ENCODE data around the gene CARS2. TPM values are rescaled to one million over a fixed set of nuclear protein-coding genes. Genes with fewer than 3 reads are reported as not detected.

CARS2 gene
- total RNA-seq, 4 donors from 2014 or later: 32.9 to 56.9 (median 40.2) TPM

- WGBS: 71% methylated on average over 19 of the region's 19 CpGs
- Histone ChIP-seq H3K4me3 (no peak overlapping the region), H3K27ac (replicated peaks in 1 of 4) (peak overlapping the region; percentile 29 to 69 (median 50)), H3K36me3 (peaks cover 5 to 65% (median 53%) of the 10 kb centered on the region in 4 donors), H3K27me3 (no peaks in the 10 kb centered on the region), H3K4me1 (peaks cover 23 to 65% (median 57%) of the 10 kb centered on the region in 4 donors), H3K9me3 (no peaks in the 10 kb centered on the region)
- TF ChIP-seq EP300 (IDR thresholded peaks at IDR 0.05) (no peak), POLR2AphosphoS5 (IDR thresholded peaks at IDR 0.05) (no peak)
- no peak for DNase-seq (ENCODE audit: extremely low spot score)
- intact Hi-C loops (cut with DNase I): no loop called here
These were observed 76.8 kb downstream of the CARS2 start for GRCh38 chr13:110628952-110629701.

- Histone ChIP-seq H3K27ac (replicated peaks in 1 of 4) (peak overlapping the region; percentile 29 to 69 (median 50)), H3K4me3 (no peak overlapping the region), H3K27me3 (no peaks in the 10 kb centered on the region), H3K9me3 (no peaks in the 10 kb centered on the region), H3K36me3 (peaks cover 5 to 68% (median 55%) of the 10 kb centered on the region in 4 donors), H3K4me1 (peaks cover 23 to 67% (median 58%) of the 10 kb centered on the region in 4 donors)
- peak; percentile 70 for DNase-seq (ENCODE audit: extremely low spot score)
- WGBS: 79% methylated on average over 3 of the region's 13 CpGs
- TF ChIP-seq CTCF (IDR thresholded peaks at IDR 0.05) (no peak), POLR2AphosphoS5 (IDR thresholded peaks at IDR 0.05) (peak in 1 of 2 donors; percentile 51)
- intact Hi-C loops (cut with DNase I): no loop called here
These were observed 77.5 kb downstream of the CARS2 start for GRCh38 chr13:110628477-110628793.

- intact Hi-C loops (cut with DNase I): no loop called here
- H3K36me3 ChIP-seq: peaks cover 5 to 73% (median 60%) of the 10 kb centered on the region in 4 donors
- TF ChIP-seq POLR2AphosphoS5 (IDR thresholded peaks at IDR 0.05): no peak
- no peak for TF ChIP-seq CTCF (IDR thresholded peaks at IDR 0.05)
- TF ChIP-seq POLR2A (IDR thresholded peaks at IDR 0.05; ENCODE audit: low read depth): no peak
- TF ChIP-seq EP300 (IDR thresholded peaks at IDR 0.05): no peak
- no peak overlapping the region for H3K4me3 ChIP-seq
- WGBS: 83% methylated on average over 10 of the region's 12 CpGs
- no peaks in the 10 kb centered on the region for H3K9me3 ChIP-seq
- H3K27me3 ChIP-seq: no peaks in the 10 kb centered on the region
- DNase-seq (ENCODE audit: extremely low spot score): no peak
- H3K4me1 ChIP-seq: peaks cover 23 to 72% (median 60%) of the 10 kb centered on the region in 4 donors
- peak overlapping the region in 3 of 4 donors; percentile 36 to 69 (median 65) for H3K27ac ChIP-seq (replicated peaks in 1 of 4)
These were observed 78.0 kb downstream of the CARS2 start for GRCh38 chr13:110627761-110628476.

- Histone ChIP-seq H3K36me3 (peaks cover 5 to 74% (median 58%) of the 10 kb centered on the region in 4 donors), H3K9me3 (no peaks in the 10 kb centered on the region), H3K4me3 (no peak overlapping the region), H3K4me1 (peaks cover 23 to 78% (median 66%) of the 10 kb centered on the region in 4 donors), H3K27ac (replicated peaks in 1 of 4) (peak overlapping the region in 2 of 4 donors; percentile 65 to 69), H3K27me3 (no peaks in the 10 kb centered on the region)
- DNase-seq (ENCODE audit: extremely low spot score): no peak
- TF ChIP-seq POLR2AphosphoS5 (IDR thresholded peaks at IDR 0.05) (no peak), EP300 (IDR thresholded peaks at IDR 0.05) (no peak), POLR2A (IDR thresholded peaks at IDR 0.05; ENCODE audit: low read depth) (no peak), CTCF (IDR thresholded peaks at IDR 0.05) (no peak)
- 88% methylated on average over 8 of the region's 8 CpGs for WGBS
- intact Hi-C loops (cut with DNase I): no loop called here
These were observed 78.6 kb downstream of the CARS2 start for GRCh38 chr13:110627351-110627750.

GRCh38 chr13:110626521-110626920, 79.4 kb downstream of the CARS2 start:
- Histone ChIP-seq H3K4me1 (peaks cover 24 to 86% (median 73%) of the 10 kb centered on the region in 4 donors), H3K27ac (replicated peaks in 1 of 4) (no peak overlapping the region), H3K27me3 (no peaks in the 10 kb centered on the region), H3K4me3 (no peak overlapping the region), H3K9me3 (no peaks in the 10 kb centered on the region), H3K36me3 (peaks cover 5 to 69% (median 53%) of the 10 kb centered on the region in 4 donors)
- no peak for TF ChIP-seq POLR2AphosphoS5 (IDR thresholded peaks at IDR 0.05)
- no peak for TF ChIP-seq CTCF (IDR thresholded peaks at IDR 0.05)
- no peak for TF ChIP-seq EP300 (IDR thresholded peaks at IDR 0.05)
- no peak for TF ChIP-seq POLR2A (IDR thresholded peaks at IDR 0.05; ENCODE audit: low read depth)
- 80% methylated on average over 9 of the region's 9 CpGs for WGBS
- no peak for DNase-seq (ENCODE audit: extremely low spot score)
- intact Hi-C loops (cut with DNase I): no loop called here

Data from esophagus muscularis mucosa (tissue), 4 donors.